ENCODE data around the gene KIF6.
A peak's percentile ranks its signal among the peaks of the same experiment; 100 is the strongest.

The KIF6 gene

GRCh38 chr6:39388606-39389483 lies 336.4 kb downstream of the KIF6 start:
- DNase-seq: no peak

- peak in 6 of 51 donors; percentile 19 to 62 (median 31) for DNase-seq
Measured at GRCh38 chr6:39387785-39388184, 337.4 kb downstream of the KIF6 start.

- no peak for DNase-seq
Measured at GRCh38 chr6:39386487-39386886, 338.7 kb downstream of the KIF6 start.

GRCh38 chr6:39381550-39382140 lies 343.6 kb downstream of the KIF6 start:
- no peak for DNase-seq

GRCh38 chr6:39380837-39381549 lies 344.2 kb downstream of the KIF6 start:
- DNase-seq: no peak

- no peak for DNase-seq
Measured at GRCh38 chr6:39378960-39379425, 346.2 kb downstream of the KIF6 start.

- no peak for DNase-seq
Measured at GRCh38 chr6:39378175-39378959, 346.8 kb downstream of the KIF6 start.

GRCh38 chr6:39377539-39377950 lies 347.7 kb downstream of the KIF6 start:
- DNase-seq: peak in 48 of 51 donors; percentile 13 to 88 (median 56)

GRCh38 chr6:39375405-39375804 lies 349.8 kb downstream of the KIF6 start:
- no peak for DNase-seq

- DNase-seq: no peak
Measured at GRCh38 chr6:39370390-39370789, 354.8 kb downstream of the KIF6 start.

GRCh38 chr6:39369987-39370386 lies 355.2 kb downstream of the KIF6 start:
- DNase-seq: peak in 1 of 51 donors; percentile 18

- DNase-seq: no peak
Measured at GRCh38 chr6:39367700-39368099, 357.5 kb downstream of the KIF6 start.

GRCh38 chr6:39366931-39367618 lies 358.1 kb downstream of the KIF6 start:
- DNase-seq: peak in 39 of 51 donors; percentile 15 to 92 (median 62)

GRCh38 chr6:39365281-39366074 lies 359.7 kb downstream of the KIF6 start:
- no peak for DNase-seq

GRCh38 chr6:39363280-39363679 lies 361.9 kb downstream of the KIF6 start:
- no peak for DNase-seq

- DNase-seq: peak in 20 of 51 donors; percentile 15 to 79 (median 44)
Measured at GRCh38 chr6:39362487-39362865, 362.7 kb downstream of the KIF6 start.

- DNase-seq: peak in 49 of 51 donors; percentile 13 to 81 (median 58)
Measured at GRCh38 chr6:39361657-39362486, 363.3 kb downstream of the KIF6 start.

- no peak for DNase-seq
Measured at GRCh38 chr6:39360378-39360777, 364.8 kb downstream of the KIF6 start.
